ENCODE data around the gene ALDH1A1.

ALDH1A1 gene

GRCh38 chr9:72894342-72894741 lies 58.5 kb downstream of the ALDH1A1 start:
- DNase-seq (ENCODE audit: extremely low read depth, low read depth): peak; percentile 33
- TF ChIP-seq CTCF (IDR thresholded peaks at IDR 0.05; ENCODE audit: low read depth, low read length, missing control alignments): no peak
- H3K4me3 ChIP-seq (replicated peaks; ENCODE audit: low read depth, low read length): no peak overlapping the region

DNA sequence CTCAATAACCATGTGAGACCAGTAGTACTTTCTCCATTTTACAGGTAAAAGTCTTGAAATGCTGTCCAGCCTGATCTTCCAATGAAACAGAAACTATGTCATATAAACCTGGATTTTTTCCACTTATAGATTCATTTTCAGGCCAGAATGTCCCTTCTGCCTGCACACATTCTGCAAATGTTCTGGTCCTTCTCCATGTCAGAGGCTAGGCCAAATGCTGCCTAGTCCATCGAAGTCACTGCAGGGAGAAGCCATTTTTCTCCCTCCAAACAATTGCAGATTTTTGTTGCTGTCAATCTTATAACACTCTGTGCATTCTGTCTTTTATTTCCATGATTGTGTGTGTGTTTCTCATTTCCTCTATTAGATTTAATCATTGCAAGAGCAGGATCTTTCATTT lies 59.4 kb downstream of the ALDH1A1 start:
- no peak for TF ChIP-seq CTCF (IDR thresholded peaks at IDR 0.05; ENCODE audit: low read depth, low read length, missing control alignments)
- H3K4me3 ChIP-seq (replicated peaks; ENCODE audit: low read depth, low read length): no peak overlapping the region
- DNase-seq (ENCODE audit: extremely low read depth, low read depth): no peak

GRCh38 chr9:72891043-72891442 lies 61.8 kb downstream of the ALDH1A1 start:
- no peak overlapping the region for H3K4me3 ChIP-seq (replicated peaks; ENCODE audit: low read depth, low read length)
- DNase-seq (ENCODE audit: extremely low read depth, low read depth): no peak
- no peak for TF ChIP-seq CTCF (IDR thresholded peaks at IDR 0.05; ENCODE audit: low read depth, low read length, missing control alignments)

- no peak overlapping the region for H3K4me3 ChIP-seq (replicated peaks; ENCODE audit: low read depth, low read length)
- TF ChIP-seq CTCF (IDR thresholded peaks at IDR 0.05; ENCODE audit: low read depth, low read length, missing control alignments): no peak
- DNase-seq (ENCODE audit: extremely low read depth, low read depth): no peak
Measured at GRCh38 chr9:72888943-72889342, 63.9 kb downstream of the ALDH1A1 start.

DNA sequence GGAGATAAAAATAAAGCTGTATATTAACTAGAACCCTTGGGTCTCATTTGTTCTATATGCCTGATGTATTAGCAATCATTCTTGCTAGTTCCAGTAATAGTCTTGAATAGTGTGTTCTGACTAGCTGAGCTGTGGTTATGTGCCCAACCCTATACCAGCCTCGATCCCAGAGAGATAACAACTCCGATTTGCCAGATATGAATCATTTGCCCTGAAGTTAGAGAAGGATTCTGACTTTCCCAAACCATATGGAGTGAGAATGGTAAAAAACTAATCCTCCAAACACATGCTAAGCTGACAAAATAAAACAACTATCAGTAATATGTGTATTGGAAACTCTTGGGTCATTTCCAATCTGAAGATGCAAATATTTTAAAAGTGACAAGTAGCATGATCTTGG lies 64.8 kb downstream of the ALDH1A1 start:
- TF ChIP-seq CTCF (IDR thresholded peaks at IDR 0.05; ENCODE audit: low read depth, low read length, missing control alignments): no peak
- DNase-seq (ENCODE audit: extremely low read depth, low read depth): no peak
- no peak overlapping the region for H3K4me3 ChIP-seq (replicated peaks; ENCODE audit: low read depth, low read length)

GRCh38 chr9:72886386-72886785 lies 66.5 kb downstream of the ALDH1A1 start:
- TF ChIP-seq CTCF (IDR thresholded peaks at IDR 0.05; ENCODE audit: low read depth, low read length, missing control alignments): no peak

GRCh38 chr9:72884508-72884907 lies 68.3 kb downstream of the ALDH1A1 start:
- no peak for DNase-seq (ENCODE audit: extremely low read depth, low read depth)
- TF ChIP-seq CTCF (IDR thresholded peaks at IDR 0.05; ENCODE audit: low read depth, low read length, missing control alignments): no peak
- H3K4me3 ChIP-seq (replicated peaks; ENCODE audit: low read depth, low read length): no peak overlapping the region

More at GRCh38 chr9:72886386-72886785, 66.5 kb downstream of the ALDH1A1 start:
- DNase-seq (ENCODE audit: extremely low read depth, low read depth): no peak
- no peak overlapping the region for H3K4me3 ChIP-seq (replicated peaks; ENCODE audit: low read depth, low read length)
